GM21381 (cell line): Measurements from ENCODE around the gene FADS3.
"Not testable (repeated sequence)": the region's sequence is repeated elsewhere in the genome, so short reads cannot be mapped to it uniquely, and the experiment has no call there.

ENCODE experiments used
- ATAC-seq: cut with Tn5 transposase; IDR thresholded peaks from one replicate; pipeline ENCODE4 v1.9.1; 2021; ENCODE audit warnings: mild to moderate bottlenecking, moderate library complexity; ENCODE audit not compliant: unreplicated experiment

Gene FADS3

GRCh38 chr11:61882267-61882666, 9.1 kb downstream of the FADS3 start:
- ATAC-seq, result not testable (repeated sequence)

- ATAC-seq, result no peak
Measured at GRCh38 chr11:61881397-61881796, 9.9 kb downstream of the FADS3 start.

- ATAC-seq, result no peak
Measured at GRCh38 chr11:61880454-61880853, 10.9 kb downstream of the FADS3 start.

GRCh38 chr11:61880031-61880430, 11.3 kb downstream of the FADS3 start:
- ATAC-seq, result no peak

- ATAC-seq, result no peak
Measured at GRCh38 chr11:61879152-61879551, 12.2 kb downstream of the FADS3 start.

GRCh38 chr11:61875698-61876097, 15.6 kb downstream of the FADS3 start:
- no peak for ATAC-seq

- ATAC-seq, result no peak
Measured at GRCh38 chr11:61874853-61875252, 16.5 kb downstream of the FADS3 start.

- no peak for ATAC-seq
Measured at GRCh38 chr11:61874377-61874809, 17.0 kb downstream of the FADS3 start.

GRCh38 chr11:61873588-61874376, 17.6 kb downstream of the FADS3 start:
- no peak for ATAC-seq

GRCh38 chr11:61872935-61873565, 18.3 kb downstream of the FADS3 start:
- no peak for ATAC-seq

- ATAC-seq, result peak; percentile 66
Measured at GRCh38 chr11:61871158-61871597, 20.2 kb downstream of the FADS3 start.

- no peak for ATAC-seq
Measured at GRCh38 chr11:61870541-61871031, 20.8 kb downstream of the FADS3 start.

GRCh38 chr11:61869708-61870451, 21.5 kb downstream of the FADS3 start:
- ATAC-seq, result no peak

- no peak for ATAC-seq
Measured at GRCh38 chr11:61869429-61869707, 22.0 kb downstream of the FADS3 start.

- no peak for ATAC-seq
Measured at GRCh38 chr11:61868571-61869428, 22.5 kb downstream of the FADS3 start.

GRCh38 chr11:61866958-61867343, 24.4 kb downstream of the FADS3 start:
- ATAC-seq, result no peak

GRCh38 chr11:61866231-61866957, 25.0 kb downstream of the FADS3 start:
- ATAC-seq, result no peak

GRCh38 chr11:61864814-61865775, 26.2 kb downstream of the FADS3 start:
- no peak for ATAC-seq

- ATAC-seq, result no peak
Measured at GRCh38 chr11:61863548-61864081, 27.7 kb downstream of the FADS3 start.
